Activated T-cell treated with anti-CD3 and anti-CD28 coated beads for 24 hours (primary cell): ENCODE data around the gene PRKG1.

ENCODE experiments used
- DNase-seq: peaks from one replicate; pipeline ENCODE4 v3.0.0-alpha.2; 2020; ENCODE audit warnings: low read depth

The PRKG1 gene

GRCh38 chr10:51076299-51076841 lies 2.1 kb downstream of the PRKG1 start:
- DNase-seq, result no peak

GRCh38 chr10:51077074-51077473 lies 2.8 kb downstream of the PRKG1 start:
- DNase-seq, result no peak

- no peak for DNase-seq
These were observed 3.2 kb downstream of the PRKG1 start for GRCh38 chr10:51077507-51077906.

- DNase-seq, result no peak
These were observed 5.0 kb downstream of the PRKG1 start for GRCh38 chr10:51079331-51079730.

- DNase-seq, result no peak
These were observed 5.5 kb downstream of the PRKG1 start for GRCh38 chr10:51079766-51080165.

GRCh38 chr10:51080311-51081006 lies 6.2 kb downstream of the PRKG1 start:
- no peak for DNase-seq

GRCh38 chr10:51082857-51083256 lies 8.6 kb downstream of the PRKG1 start:
- no peak for DNase-seq

GRCh38 chr10:51083356-51083853 lies 9.1 kb downstream of the PRKG1 start:
- DNase-seq, result no peak

- no peak for DNase-seq
These were observed 10.9 kb downstream of the PRKG1 start for GRCh38 chr10:51085204-51085603.

GRCh38 chr10:51086710-51087109 lies 12.4 kb downstream of the PRKG1 start:
- no peak for DNase-seq

- no peak for DNase-seq
These were observed 12.8 kb downstream of the PRKG1 start for GRCh38 chr10:51087114-51087513.

- no peak for DNase-seq
These were observed 15.9 kb downstream of the PRKG1 start for GRCh38 chr10:51090190-51090589.

GRCh38 chr10:51092402-51092801 lies 18.1 kb downstream of the PRKG1 start:
- DNase-seq, result no peak

- DNase-seq, result no peak
These were observed 21.2 kb downstream of the PRKG1 start for GRCh38 chr10:51095444-51095843.

- no peak for DNase-seq
These were observed 23.3 kb downstream of the PRKG1 start for GRCh38 chr10:51097546-51097945.

GRCh38 chr10:51100221-51100620 lies 25.9 kb downstream of the PRKG1 start:
- no peak for DNase-seq

GRCh38 chr10:51103554-51104217 lies 29.4 kb downstream of the PRKG1 start:
- no peak for DNase-seq

- DNase-seq, result no peak
These were observed 32.1 kb downstream of the PRKG1 start for GRCh38 chr10:51106311-51106945.

- DNase-seq, result no peak
These were observed 34.1 kb downstream of the PRKG1 start for GRCh38 chr10:51108406-51108805.

- no peak for DNase-seq
These were observed 35.7 kb downstream of the PRKG1 start for GRCh38 chr10:51109801-51110533.

- no peak for DNase-seq
These were observed 37.7 kb downstream of the PRKG1 start for GRCh38 chr10:51112013-51112412.

GRCh38 chr10:51113007-51113406 lies 38.7 kb downstream of the PRKG1 start:
- no peak for DNase-seq
